T-helper 2 cell treated with Interferon-gamma antibody and Interleukin-4, amounts not matched to agents 100 ng/mL and 5 ng/mL, for 36 hours (primary cell): ENCODE results near the gene OR13C9. TPM values are rescaled to one million over a fixed set of nuclear protein-coding genes. Genes with fewer than 3 reads are reported as not detected.

Experiments used
- total RNA-seq: library from RNA; stranded (reverse); gene quantifications from 2 replicates; pipeline ENCODE4 v1.2.3, GENCODE V29; 2022

OR13C9 gene
- total RNA-seq, 1 donor from 2014 or later = not detected

Other genes with a start within 250 kb of the OR13C9 start
- gene OR13F1, start 113.9 kb downstream of the OR13C9 start, total RNA-seq = not detected in 2 replicates
- gene OR13C4, start 91.0 kb downstream of the OR13C9 start, total RNA-seq = not detected in 2 replicates
- not detected in 2 replicates for gene OR13C3, start 81.3 kb downstream of the OR13C9 start, total RNA-seq
- not detected in 2 replicates for gene OR13C8, start 49.0 kb downstream of the OR13C9 start, total RNA-seq
- gene OR13C5, start 18.8 kb downstream of the OR13C9 start, total RNA-seq = not detected in 2 replicates
- gene OR13C2, start 12.6 kb downstream of the OR13C9 start, total RNA-seq = not detected in 2 replicates
- gene OR13D1, start 76.3 kb upstream of the OR13C9 start, total RNA-seq = not detected in 2 replicates
- 19.3 and 20.1 TPM in 2 replicates for gene NIPSNAP3A, start 129.5 kb upstream of the OR13C9 start, total RNA-seq
- 0.66 and 0.98 TPM in 2 replicates for gene NIPSNAP3B, start 145.9 kb upstream of the OR13C9 start, total RNA-seq